AG09309 (cell line): ENCODE measurements around the gene MID1.

ENCODE experiments used
- DNase-seq: peaks from one replicate; pipeline ENCODE4 v3.0.0-alpha.2; 2010; ENCODE audit warnings: low read depth
- H3K4me3 ChIP-seq: 2 replicates; pipeline ENCODE4 v1.5.1; 2011; ENCODE audit warnings: mild to moderate bottlenecking, low read depth, low read length, moderate library complexity; ENCODE audit not compliant: control insufficient read depth
- TF ChIP-seq, protein P1 (sequence below): IDR thresholded peaks from 2 replicates; pipeline ENCODE4 v1.5.1; 2011; ENCODE audit warnings: mild to moderate bottlenecking, low read depth, low read length, inconsistent platforms; ENCODE audit not compliant: insufficient read depth, control insufficient read depth; ENCODE audit errors: missing control alignments

MID1 gene

DNA sequence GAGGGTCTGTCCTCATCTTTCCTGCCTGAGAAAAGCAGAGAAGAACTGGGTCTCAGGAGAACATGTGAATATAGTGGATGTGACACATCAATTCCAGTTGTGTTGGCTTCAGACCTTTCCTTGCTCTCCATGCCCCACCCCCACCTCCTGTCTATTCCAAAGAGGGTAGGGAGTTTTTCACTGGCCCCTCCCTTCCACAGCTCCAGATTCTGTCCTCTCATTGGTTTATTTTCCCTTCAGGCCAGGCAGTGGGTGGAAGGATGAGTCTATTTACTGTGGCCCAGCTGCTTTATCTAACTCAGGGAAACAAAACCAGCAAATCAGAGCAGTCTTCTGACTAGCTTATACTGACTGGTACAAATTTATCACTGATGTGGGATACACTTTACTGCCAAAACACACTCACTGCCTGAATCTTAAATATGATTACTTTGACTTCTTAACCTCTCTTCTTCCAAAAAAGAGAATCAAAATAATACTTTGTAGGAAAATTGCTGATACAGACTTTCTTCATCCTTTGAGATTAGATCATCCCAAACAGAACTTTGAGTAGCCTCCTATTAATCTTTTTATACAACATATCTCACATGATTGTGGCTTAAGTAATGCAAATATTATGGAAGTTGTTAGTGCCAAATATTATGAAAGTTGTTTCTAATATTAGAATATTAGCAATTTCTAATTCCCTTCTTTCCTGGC, 221.2 kb downstream of the MID1 start:
- TF ChIP-seq, protein P1, sequence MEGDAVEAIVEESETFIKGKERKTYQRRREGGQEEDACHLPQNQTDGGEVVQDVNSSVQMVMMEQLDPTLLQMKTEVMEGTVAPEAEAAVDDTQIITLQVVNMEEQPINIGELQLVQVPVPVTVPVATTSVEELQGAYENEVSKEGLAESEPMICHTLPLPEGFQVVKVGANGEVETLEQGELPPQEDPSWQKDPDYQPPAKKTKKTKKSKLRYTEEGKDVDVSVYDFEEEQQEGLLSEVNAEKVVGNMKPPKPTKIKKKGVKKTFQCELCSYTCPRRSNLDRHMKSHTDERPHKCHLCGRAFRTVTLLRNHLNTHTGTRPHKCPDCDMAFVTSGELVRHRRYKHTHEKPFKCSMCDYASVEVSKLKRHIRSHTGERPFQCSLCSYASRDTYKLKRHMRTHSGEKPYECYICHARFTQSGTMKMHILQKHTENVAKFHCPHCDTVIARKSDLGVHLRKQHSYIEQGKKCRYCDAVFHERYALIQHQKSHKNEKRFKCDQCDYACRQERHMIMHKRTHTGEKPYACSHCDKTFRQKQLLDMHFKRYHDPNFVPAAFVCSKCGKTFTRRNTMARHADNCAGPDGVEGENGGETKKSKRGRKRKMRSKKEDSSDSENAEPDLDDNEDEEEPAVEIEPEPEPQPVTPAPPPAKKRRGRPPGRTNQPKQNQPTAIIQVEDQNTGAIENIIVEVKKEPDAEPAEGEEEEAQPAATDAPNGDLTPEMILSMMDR: no peak
- no peak for DNase-seq
- no peak overlapping the region for H3K4me3 ChIP-seq

DNA sequence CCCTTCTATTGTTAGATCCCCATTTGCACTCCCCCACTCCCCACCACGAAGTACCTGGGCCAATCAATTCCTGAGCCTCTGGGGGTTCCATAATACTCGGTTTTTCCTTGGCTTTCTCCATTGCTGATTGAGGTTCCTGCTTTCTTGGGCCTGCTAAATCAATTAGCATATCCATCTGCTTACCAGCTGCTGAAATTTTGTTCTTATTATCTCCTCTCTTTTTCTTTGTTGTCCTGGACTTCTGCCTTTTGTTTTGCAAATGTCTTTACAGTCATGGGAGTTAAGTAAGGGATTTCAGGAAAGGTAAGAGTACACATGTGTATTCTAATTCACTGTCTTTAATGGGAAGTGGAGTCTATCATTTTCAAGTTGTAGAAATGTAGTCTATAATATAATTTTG, 222.2 kb downstream of the MID1 start:
- TF ChIP-seq, protein P1: no peak
- DNase-seq: no peak
- H3K4me3 ChIP-seq: no peak overlapping the region

DNA sequence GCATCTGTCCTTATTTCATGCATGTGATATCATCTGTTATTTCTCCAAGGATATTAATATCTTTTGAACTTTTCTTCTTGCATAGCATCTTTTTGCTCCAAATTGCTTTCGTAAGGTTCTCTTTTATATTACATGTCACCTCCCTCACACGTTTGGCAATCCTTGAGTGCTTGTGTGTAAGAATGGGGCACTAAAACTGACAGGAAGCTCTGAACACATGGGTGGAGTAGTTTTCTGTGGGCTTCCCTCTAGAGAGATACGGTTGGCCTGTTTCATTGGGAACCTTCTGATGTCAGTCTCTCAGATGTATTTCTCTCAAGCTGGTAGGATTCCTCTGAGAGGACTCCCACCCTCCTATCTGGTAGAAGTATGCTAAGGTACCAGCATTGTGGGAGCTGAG, 223.0 kb downstream of the MID1 start:
- H3K4me3 ChIP-seq: no peak overlapping the region
- TF ChIP-seq, protein P1: no peak
- DNase-seq: no peak

DNA sequence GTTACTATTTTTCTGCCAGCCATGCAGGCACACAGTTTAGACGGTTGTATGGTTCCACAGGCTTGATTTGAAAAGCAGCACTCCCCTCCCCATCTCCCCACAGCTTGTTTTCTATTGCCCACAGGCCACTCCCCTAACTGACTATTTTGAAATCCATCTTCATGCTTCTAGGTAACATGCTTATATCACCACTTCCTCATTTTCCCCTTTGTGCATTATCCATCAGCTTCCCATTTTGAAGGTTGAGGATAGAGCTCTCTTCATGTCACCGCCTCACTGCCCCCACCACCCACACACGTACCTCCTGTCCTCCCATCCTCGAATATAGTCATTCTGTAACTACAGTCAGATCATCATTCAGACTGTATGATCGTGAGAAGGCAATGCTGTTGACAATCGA, 224.7 kb downstream of the MID1 start:
- H3K4me3 ChIP-seq: no peak overlapping the region
- TF ChIP-seq, protein P1: no peak
- no peak for DNase-seq
